AG10803 (cell line): Measurements from ENCODE around the gene TFF1.

Experiments
- DNase-seq: peaks from one replicate; pipeline ENCODE4 v3.0.0; 2010; ENCODE audit warnings: low read depth
- H3K4me3 ChIP-seq: 2 replicates; pipeline ENCODE4 v1.5.1; 2011; ENCODE audit warnings: mild to moderate bottlenecking, low read length, control low read depth
- CTCF ChIP-seq: conservative IDR thresholded peaks from 2 replicates; pipeline ENCODE4 v1.5.1; 2011; ENCODE audit warnings: mild to moderate bottlenecking, low read length, control low read depth, inconsistent platforms

The TFF1 gene

GRCh38 chr21:42317826-42318746, 48.2 kb downstream of the TFF1 start:
- H3K4me3 ChIP-seq, result no peak overlapping the region
- DNase-seq, result no peak
- TF ChIP-seq CTCF, result no peak

GRCh38 chr21:42317341-42317741, 49.0 kb downstream of the TFF1 start:
- no peak for TF ChIP-seq CTCF
- no peak for DNase-seq
- H3K4me3 ChIP-seq, result no peak overlapping the region

DNA sequence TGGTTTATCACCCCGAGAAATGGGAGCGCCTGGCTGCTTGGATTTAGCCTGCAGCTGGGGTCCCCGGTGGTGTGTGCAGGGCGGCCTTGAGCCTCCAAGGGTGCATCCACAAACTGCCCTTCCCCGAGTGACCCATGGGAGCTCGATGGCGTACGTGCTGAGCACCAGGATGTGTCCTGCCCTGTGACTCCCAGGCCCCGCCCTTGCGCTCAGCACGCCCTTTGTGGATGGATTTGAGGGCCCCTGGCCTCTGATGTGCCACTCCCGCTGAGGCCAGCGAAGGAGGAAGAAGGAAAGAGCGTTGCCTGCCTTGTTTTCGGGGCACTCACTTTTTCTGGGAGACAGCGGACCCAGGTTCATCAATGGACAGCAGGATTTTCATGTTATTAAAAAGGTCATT, 49.4 kb downstream of the TFF1 start:
- TF ChIP-seq CTCF, result no peak
- no peak for DNase-seq
- H3K4me3 ChIP-seq, result no peak overlapping the region

DNA sequence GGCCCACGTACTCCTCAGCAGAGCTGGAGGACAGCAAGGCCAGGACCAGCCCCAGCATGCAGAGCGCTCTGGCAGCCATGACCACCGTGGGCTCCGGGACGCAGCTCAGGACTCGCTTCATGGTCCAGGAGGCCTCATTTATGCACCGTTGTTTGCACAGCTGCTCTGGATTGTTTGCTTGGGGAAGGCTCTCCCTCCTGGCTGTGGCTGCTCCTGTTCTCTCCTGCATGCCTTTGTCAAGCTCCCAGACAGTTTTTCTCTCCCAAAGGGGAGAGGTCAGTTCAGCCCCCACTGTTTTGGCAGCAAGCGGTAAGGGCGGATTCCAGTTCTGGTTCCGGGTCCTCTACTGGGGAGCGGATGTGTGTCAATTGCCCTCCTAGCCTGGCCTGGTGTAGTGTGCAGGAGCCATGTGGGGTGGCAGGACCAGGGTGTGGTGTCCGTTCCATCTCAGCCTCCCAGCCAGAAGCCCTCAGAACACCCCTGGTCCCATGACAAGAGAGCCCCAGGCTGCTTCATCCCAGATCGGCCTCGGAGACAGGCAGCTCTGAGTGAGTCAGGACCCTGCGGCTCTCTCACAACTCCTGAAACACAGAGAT, 50.9 kb downstream of the TFF1 start, which contains the start of gene TFF3:
TFF3 (minus strand) TSS at position 114 of the 596 bp plus-strand sequence; CDS start at position 79, 35 bp downstream.
- no peak within 1 kb of the TSS for H3K4me3 ChIP-seq
- no peak for TF ChIP-seq CTCF
- DNase-seq, result no peak

DNA sequence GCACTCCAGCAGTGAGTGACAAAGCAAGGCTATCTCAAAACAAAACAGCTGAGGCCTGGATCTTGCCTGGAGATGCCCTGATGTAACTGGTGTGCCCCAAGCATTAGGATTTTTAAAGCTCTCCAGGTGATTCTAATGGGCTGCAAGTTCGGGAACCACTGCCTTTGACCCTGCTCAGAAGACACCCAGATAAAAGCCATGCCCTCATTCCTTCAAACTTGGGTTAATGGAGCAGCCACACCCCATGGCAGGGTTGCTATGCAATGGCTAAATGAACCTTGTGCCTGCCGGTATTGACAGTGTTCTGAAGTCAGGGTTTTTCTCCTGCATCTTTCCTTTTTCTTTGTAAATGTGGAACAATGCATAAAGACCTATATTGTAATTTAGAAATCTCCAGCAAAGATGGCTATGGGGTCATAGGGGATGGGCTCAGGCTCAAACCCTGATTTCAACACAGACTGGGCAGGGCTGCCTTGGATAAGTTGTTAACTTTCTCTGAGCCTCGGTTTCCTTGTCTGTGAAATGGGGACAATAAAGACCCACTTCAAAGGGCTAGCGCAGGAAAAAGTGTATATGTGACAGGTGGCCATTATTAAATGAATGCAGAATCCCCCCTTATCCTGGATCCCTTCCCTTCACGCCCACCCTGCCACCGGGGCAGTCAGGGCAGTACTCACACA, 51.6 kb downstream of the TFF1 start:
- no peak for DNase-seq
- no peak for TF ChIP-seq CTCF
- no peak overlapping the region for H3K4me3 ChIP-seq

DNA sequence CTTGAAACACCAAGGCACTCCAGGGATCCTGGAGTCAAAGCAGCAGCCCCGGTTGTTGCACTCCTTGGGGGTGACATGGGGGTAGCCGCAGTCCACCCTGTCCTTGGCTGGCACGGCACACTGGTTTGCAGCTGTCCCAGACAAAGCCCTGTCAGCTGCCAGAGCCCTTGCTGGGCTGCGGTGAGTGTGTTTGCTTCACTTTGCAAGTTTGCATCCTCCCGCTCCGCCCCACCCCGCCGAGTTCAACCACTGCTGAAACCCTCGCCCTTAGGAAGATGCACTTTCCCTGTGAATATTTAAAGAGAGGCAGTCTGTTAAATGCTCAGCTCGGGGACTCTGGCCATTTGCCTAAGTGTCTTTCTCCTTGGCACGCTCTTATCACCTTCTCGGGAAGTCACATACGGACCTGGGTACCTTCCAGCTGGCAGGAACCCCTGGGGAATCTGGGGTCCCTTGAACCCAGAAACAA, 52.8 kb downstream of the TFF1 start:
- no peak for DNase-seq

More for the DNA sequence above, 52.8 kb downstream of the TFF1 start:
- no peak for TF ChIP-seq CTCF
- H3K4me3 ChIP-seq, result no peak overlapping the region
